ENCODE data around the gene TBC1D14. TPM values are rescaled to one million over a fixed set of nuclear protein-coding genes. Genes with fewer than 3 reads are reported as not detected.

TBC1D14 gene
- total and polyA plus RNA-seq, 9 of the 15 experiments (the other 6 are each of a cell fraction or from before 2014, with no cell fraction given): 2.1 to 59.6 (median 44.8) TPM

DNA sequence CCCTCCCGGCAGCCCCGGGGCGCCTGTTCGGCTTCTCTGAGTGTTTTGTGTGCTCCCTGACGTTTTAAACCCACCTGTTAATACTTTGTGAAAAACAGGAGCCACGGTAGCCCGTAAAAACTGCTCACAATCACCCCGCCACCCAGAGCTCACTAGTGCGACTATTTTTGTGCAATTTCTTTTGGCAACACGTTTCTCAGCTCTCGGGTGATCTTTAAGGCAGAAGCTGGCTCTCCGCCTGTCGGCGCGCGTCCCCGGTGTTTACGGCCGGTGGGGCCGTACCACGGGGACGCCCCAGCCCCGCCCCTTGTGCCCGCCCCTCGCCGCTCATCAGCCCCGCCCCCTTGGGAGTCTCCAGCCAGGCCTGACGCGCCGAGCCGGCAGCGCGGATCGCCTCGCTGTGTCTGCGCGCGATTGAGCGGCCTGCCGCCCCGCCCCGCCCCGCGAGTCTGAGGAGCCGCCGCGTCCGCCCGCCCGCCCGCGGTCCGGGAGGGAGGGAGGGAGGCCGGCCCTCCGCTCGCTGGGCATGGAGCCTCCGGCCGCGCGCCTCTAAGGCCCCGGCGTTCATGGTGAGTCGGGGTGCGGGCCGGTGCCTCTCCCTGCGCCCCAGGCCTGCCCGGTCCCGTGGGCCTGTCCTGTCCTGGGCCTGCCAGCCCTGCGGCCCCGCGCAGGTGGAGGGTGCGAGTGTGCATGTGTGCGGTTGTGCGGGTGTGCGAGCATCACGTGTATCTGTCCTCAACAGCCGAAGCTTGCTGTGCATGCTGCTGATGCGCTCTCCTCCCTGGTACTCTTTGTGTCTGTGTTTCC, 77.4 kb downstream of the TBC1D14 start (continued):
- TF ChIP-seq HOXB6 (CRISPR knock-in tag; IDR thresholded peaks at IDR 0.05; ENCODE audit: borderline replicate concordance) (no peak), TEAD2 (tag; IDR thresholded peaks at IDR 0.05) (no peak), ZNF354B (CRISPR knock-in tag; IDR thresholded peaks at IDR 0.05) (no peak), KDM2B (CRISPR knock-in tag; IDR thresholded peaks at IDR 0.05) (peak; percentile 51; the same call in 1 of the 2 replicates), POLR2AphosphoS5 (IDR thresholded peaks at IDR 0.05; ENCODE audit: control insufficient read depth, insufficient read depth, low read depth, low read length) (peak; percentile 85), HDAC6 (IDR thresholded peaks at IDR 0.05; ENCODE audit: low read depth, low read length) (no peak), GATAD2B (IDR thresholded peaks at IDR 0.05; ENCODE audit: borderline replicate concordance) (0 out of 2 replicates have a peak, but pooled peaks have one; percentile 17), RCOR1 (IDR thresholded peaks at IDR 0.05; ENCODE audit: borderline replicate concordance in 1 of 2, low read depth in 2 of 2, low read length in 2 of 2) (no peak), C11orf30 (IDR thresholded peaks at IDR 0.05; ENCODE audit: low read depth) (peak; percentile 4; the same call in 1 of the 2 replicates)
- TF ChIP-seq, protein P1, sequence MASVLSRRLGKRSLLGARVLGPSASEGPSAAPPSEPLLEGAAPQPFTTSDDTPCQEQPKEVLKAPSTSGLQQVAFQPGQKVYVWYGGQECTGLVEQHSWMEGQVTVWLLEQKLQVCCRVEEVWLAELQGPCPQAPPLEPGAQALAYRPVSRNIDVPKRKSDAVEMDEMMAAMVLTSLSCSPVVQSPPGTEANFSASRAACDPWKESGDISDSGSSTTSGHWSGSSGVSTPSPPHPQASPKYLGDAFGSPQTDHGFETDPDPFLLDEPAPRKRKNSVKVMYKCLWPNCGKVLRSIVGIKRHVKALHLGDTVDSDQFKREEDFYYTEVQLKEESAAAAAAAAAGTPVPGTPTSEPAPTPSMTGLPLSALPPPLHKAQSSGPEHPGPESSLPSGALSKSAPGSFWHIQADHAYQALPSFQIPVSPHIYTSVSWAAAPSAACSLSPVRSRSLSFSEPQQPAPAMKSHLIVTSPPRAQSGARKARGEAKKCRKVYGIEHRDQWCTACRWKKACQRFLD (CRISPR knock-in tag; IDR thresholded peaks at IDR 0.05): no peak
- TF ChIP-seq, protein P2, sequence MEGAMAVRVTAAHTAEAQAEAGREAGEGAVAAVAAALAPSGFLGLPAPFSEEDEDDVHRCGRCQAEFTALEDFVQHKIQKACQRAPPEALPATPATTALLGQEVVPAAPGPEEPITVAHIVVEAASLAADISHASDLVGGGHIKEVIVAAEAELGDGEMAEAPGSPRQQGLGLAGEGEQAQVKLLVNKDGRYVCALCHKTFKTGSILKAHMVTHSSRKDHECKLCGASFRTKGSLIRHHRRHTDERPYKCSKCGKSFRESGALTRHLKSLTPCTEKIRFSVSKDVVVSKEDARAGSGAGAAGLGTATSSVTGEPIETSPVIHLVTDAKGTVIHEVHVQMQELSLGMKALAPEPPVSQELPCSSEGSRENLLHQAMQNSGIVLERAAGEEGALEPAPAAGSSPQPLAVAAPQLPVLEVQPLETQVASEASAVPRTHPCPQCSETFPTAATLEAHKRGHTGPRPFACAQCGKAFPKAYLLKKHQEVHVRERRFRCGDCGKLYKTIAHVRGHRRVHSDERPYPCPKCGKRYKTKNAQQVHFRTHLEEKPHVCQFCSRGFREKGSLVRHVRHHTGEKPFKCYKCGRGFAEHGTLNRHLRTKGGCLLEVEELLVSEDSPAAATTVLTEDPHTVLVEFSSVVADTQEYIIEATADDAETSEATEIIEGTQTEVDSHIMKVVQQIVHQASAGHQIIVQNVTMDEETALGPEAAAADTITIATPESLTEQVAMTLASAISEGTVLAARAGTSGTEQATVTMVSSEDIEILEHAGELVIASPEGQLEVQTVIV (CRISPR knock-in tag; IDR thresholded peaks at IDR 0.05; ENCODE audit: borderline replicate concordance): no peak
- TF ChIP-seq, protein P3, sequence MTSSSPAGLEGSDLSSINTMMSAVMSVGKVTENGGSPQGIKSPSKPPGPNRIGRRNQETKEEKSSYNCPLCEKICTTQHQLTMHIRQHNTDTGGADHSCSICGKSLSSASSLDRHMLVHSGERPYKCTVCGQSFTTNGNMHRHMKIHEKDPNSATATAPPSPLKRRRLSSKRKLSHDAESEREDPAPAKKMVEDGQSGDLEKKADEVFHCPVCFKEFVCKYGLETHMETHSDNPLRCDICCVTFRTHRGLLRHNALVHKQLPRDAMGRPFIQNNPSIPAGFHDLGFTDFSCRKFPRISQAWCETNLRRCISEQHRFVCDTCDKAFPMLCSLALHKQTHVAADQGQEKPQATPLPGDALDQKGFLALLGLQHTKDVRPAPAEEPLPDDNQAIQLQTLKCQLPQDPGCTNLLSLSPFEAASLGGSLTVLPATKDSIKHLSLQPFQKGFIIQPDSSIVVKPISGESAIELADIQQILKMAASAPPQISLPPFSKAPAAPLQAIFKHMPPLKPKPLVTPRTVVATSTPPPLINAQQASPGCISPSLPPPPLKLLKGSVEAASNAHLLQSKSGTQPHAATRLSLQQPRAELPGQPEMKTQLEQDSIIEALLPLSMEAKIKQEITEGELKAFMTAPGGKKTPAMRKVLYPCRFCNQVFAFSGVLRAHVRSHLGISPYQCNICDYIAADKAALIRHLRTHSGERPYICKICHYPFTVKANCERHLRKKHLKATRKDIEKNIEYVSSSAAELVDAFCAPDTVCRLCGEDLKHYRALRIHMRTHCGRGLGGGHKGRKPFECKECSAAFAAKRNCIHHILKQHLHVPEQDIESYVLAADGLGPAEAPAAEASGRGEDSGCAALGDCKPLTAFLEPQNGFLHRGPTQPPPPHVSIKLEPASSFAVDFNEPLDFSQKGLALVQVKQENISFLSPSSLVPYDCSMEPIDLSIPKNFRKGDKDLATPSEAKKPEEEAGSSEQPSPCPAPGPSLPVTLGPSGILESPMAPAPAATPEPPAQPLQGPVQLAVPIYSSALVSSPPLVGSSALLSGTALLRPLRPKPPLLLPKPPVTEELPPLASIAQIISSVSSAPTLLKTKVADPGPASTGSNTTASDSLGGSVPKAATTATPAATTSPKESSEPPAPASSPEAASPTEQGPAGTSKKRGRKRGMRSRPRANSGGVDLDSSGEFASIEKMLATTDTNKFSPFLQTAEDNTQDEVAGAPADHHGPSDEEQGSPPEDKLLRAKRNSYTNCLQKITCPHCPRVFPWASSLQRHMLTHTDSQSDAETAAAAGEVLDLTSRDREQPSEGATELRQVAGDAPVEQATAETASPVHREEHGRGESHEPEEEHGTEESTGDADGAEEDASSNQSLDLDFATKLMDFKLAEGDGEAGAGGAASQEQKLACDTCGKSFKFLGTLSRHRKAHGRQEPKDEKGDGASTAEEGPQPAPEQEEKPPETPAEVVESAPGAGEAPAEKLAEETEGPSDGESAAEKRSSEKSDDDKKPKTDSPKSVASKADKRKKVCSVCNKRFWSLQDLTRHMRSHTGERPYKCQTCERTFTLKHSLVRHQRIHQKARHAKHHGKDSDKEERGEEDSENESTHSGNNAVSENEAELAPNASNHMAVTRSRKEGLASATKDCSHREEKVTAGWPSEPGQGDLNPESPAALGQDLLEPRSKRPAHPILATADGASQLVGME (CRISPR knock-in tag; IDR thresholded peaks at IDR 0.05): no peak
- TF ChIP-seq, protein P4, sequence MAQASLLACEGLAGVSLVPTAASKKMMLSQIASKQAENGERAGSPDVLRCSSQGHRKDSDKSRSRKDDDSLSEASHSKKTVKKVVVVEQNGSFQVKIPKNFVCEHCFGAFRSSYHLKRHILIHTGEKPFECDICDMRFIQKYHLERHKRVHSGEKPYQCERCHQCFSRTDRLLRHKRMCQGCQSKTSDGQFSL (CRISPR knock-in tag; IDR thresholded peaks at IDR 0.05): no peak
- TF ChIP-seq, protein P4 (tag; IDR thresholded peaks at IDR 0.05): no peak

All from K562 (cell line).